B cell (primary cell): ENCODE data around the gene CECR2. TPM values are rescaled to one million over a fixed set of nuclear protein-coding genes. Genes with fewer than 3 reads are reported as not detected.

Source experiments
- ATAC-seq: fragments of 200-7000 bp; cut with Tn5 transposase; one replicate; pipeline ENCODE4 v1.10.0; 2021; ENCODE audit warnings: low read depth, mild to moderate bottlenecking, moderate number of reproducible peaks, moderate library complexity
- CTCF ChIA-PET: fragments of 350-600 bp; sonication (Branson Sonifier 250); formaldehyde crosslinking; loops from one replicate; lab custom pipeline; 2021; ENCODE audit warnings: antibody characterized with exemption, inconsistent platforms; lab: Charles Lee
- POLR2A ChIA-PET: fragments of 350-600 bp; sonication (Branson Sonifier 250); formaldehyde crosslinking; loops from one replicate; lab custom pipeline; 2021; ENCODE audit warnings: antibody characterized with exemption; lab: Charles Lee
- DNase-seq: peaks from one replicate; pipeline ENCODE4 v3.0.0; 2013
- H2AFZ ChIP-seq: 2 replicates; pipeline ENCODE4 v1.6.1; 2012; ENCODE audit warnings: mild to moderate bottlenecking, low read depth, low read length; ENCODE audit not compliant: insufficient read depth, poor library complexity, severe bottlenecking
- H3K27ac ChIP-seq, 2 donors: 1 replicate in 1 of 2; 2 replicates in 1 of 2; pipeline ENCODE4 v1.5.1; 2012 to 2013; ENCODE audit warnings: low read length in 2 of 2, mild to moderate bottlenecking in 2 of 2, moderate library complexity in 1 of 2
- H3K27me3 ChIP-seq, 4 experiments: fragments of 200-600 bp in 1 of 4; sonication (generic) in 1 of 4; replicated peaks in 1 of 4; 1 replicate in 2 of 4; 2 replicates in 2 of 4; pipeline versions ENCODE4 v1.6.1 to v1.7.0; 2013 to 2016; ENCODE audit warnings: low read length in 3 of 4, mild to moderate bottlenecking in 2 of 4, mixed read lengths in 1 of 4, moderate library complexity in 1 of 4; ENCODE audit not compliant: insufficient read depth in 4 of 4, control insufficient read depth in 3 of 4; ENCODE audit errors: control extremely low read depth in 1 of 4
- H3K36me3 ChIP-seq, 2 experiments: replicated peaks in 1 of 2; 1 replicate in 1 of 2; 2 replicates in 1 of 2; pipeline versions ENCODE4 v1.6.1 to v1.7.1; 2013; ENCODE audit warnings: low read length in 1 of 2; ENCODE audit not compliant: insufficient read depth in 2 of 2, control insufficient read depth in 1 of 2; ENCODE audit errors: control extremely low read depth in 1 of 2, extremely low read depth in 1 of 2
- H3K4me1 ChIP-seq, 2 donors: fragments of 200-600 bp in 1 of 2; sonication (generic) in 1 of 2; 1 replicate in 1 of 2; 2 replicates in 1 of 2; pipeline versions ENCODE4 v1.5.1 to v1.6.1; 2013 to 2017; ENCODE audit warnings: low read length in 2 of 2; ENCODE audit not compliant: control insufficient read depth in 2 of 2, insufficient read depth in 2 of 2
- H3K4me2 ChIP-seq: replicated peaks from 2 replicates; pipeline ENCODE3; 2012; ENCODE audit warnings: mild to moderate bottlenecking, low read depth, low read length; ENCODE audit not compliant: poor library complexity, severe bottlenecking
- H3K4me3 ChIP-seq, 5 experiments: fragments of 200-600 bp in 1 of 5; sonication (generic) in 1 of 5; 1 replicate in 3 of 5; 2 replicates in 2 of 5; pipeline versions ENCODE4 v1.5.1 to v1.7.0; 2011 to 2016; ENCODE audit warnings: low read length in 4 of 5, mild to moderate bottlenecking in 4 of 5, low read depth in 2 of 5, control low read depth in 1 of 5, moderate library complexity in 1 of 5; ENCODE audit not compliant: insufficient read depth in 1 of 5; ENCODE audit errors: control extremely low read depth in 1 of 5, extremely low read depth in 1 of 5
- H3K79me2 ChIP-seq: fragments of 200-600 bp; sonication (generic); one replicate; pipeline ENCODE4 v1.6.0; 2016; ENCODE audit warnings: low read length; ENCODE audit not compliant: control insufficient read depth, insufficient read depth
- H3K9ac ChIP-seq: fragments of 200-600 bp; sonication (generic); 2 replicates; pipeline ENCODE4 v1.6.1; 2017; ENCODE audit warnings: mild to moderate bottlenecking, low read length, moderate library complexity
- H3K9me3 ChIP-seq, 3 donors: one replicate each; pipeline versions ENCODE4 v1.6.1 to v1.7.1; 2013; ENCODE audit warnings: low read length in 2 of 3; ENCODE audit not compliant: control insufficient read depth in 2 of 3, insufficient read depth in 1 of 3; ENCODE audit errors: control extremely low read depth in 1 of 3
- H4K20me1 ChIP-seq: 2 replicates; pipeline ENCODE4 v1.6.0; 2012; ENCODE audit warnings: mild to moderate bottlenecking, low read length; ENCODE audit not compliant: insufficient read depth, control insufficient read depth, poor library complexity, severe bottlenecking
- H3K27ac Mint-ChIP-seq: one replicate; pipeline ENCODE4 v1.8.0; 2021; ENCODE audit warnings: mixed read lengths
- H3K27me3 Mint-ChIP-seq: one replicate; pipeline ENCODE4 v1.8.0; 2021; ENCODE audit warnings: mixed read lengths
- H3K4me1 Mint-ChIP-seq: one replicate; pipeline ENCODE4 v1.8.0; 2021; ENCODE audit warnings: mixed read lengths
- H3K4me3 Mint-ChIP-seq: one replicate; pipeline ENCODE4 v1.8.0; 2021; ENCODE audit warnings: mixed read lengths
- H3K9me3 Mint-ChIP-seq: one replicate; pipeline ENCODE4 v1.8.0; 2022; ENCODE audit warnings: mixed read lengths; ENCODE audit not compliant: insufficient read depth
- CTCF ChIP-seq: fragments of 200-600 bp; IDR thresholded peaks from one replicate; pipeline ENCODE4 v1.8.0; 2022; ENCODE audit warnings: antibody characterized with exemption, mild to moderate bottlenecking
- EZH2 ChIP-seq: IDR thresholded peaks from 2 replicates; pipeline ENCODE4 v1.6.1; 2012; ENCODE audit warnings: borderline replicate concordance, low read depth, mild to moderate bottlenecking, moderate library complexity, low read length; ENCODE audit not compliant: insufficient read depth, poor library complexity, severe bottlenecking
- WGBS: methylation state at CpG from one replicate; pipeline ENCODE4 v1.1.5; 2013; ENCODE audit warnings: missing lambda C conversion rate; ENCODE audit not compliant: insufficient coverage; 5-methylcytosine and 5-hydroxymethylcytosine counted together
- intact Hi-C: fragments of 100-400 bp; cut with micrococcal nuclease; formaldehyde crosslinking; loops from one replicate; pipeline ENCODE4 v1.10.0; 2022
- polyA plus RNA-seq: library from polyadenylated mRNA; depleted of rRNA; stranded (reverse); fragments of >200 nt; gene quantifications from 2 replicates; pipeline ENCODE4 v1.2.3, GENCODE V29; 2012
- total RNA-seq, 2 donors: library from RNA; stranded (reverse); fragments of 120-200 nt in 1 of 2; gene quantifications; 1 replicate in 1 of 2; 2 replicates in 1 of 2; pipeline versions ENCODE4 v1.2.3 to v1.2.4, GENCODE V29; 2013 to 2022

Gene CECR2
- total and polyA plus RNA-seq, 2 donors (not counting 1 experiment from before 2014, with no cell fraction given): 0.13 to 6.6 TPM

- intact Hi-C loops: no loop called here
Measured at GRCh38 chr22:17489101-17489500, 119.8 kb downstream of the CECR2 start.

More at GRCh38 chr22:17489101-17489500, 119.8 kb downstream of the CECR2 start:
- CTCF ChIA-PET: interaction anchor here (5.4 kb wide), 1 partner anchor 14 kb away, joined by 27 read pairs; no protein-coding TSS in a partner anchor
- H3K27me3 Mint-ChIP-seq: peaks cover 2% of the 10 kb centered on the region
- peaks cover 1 to 2% of the 10 kb centered on the region in 2 donors for H3K4me1 ChIP-seq
- no peaks in the 10 kb centered on the region for H4K20me1 ChIP-seq
- H3K9me3 ChIP-seq: no peaks in the 10 kb centered on the region
- H3K4me3 Mint-ChIP-seq: no peak overlapping the region
- no peaks in the 10 kb centered on the region for H3K36me3 ChIP-seq
- H2AFZ ChIP-seq: no peak overlapping the region
- no peak overlapping the region for H3K27ac ChIP-seq
- POLR2A ChIA-PET: no interaction called here
- 25% methylated on average over 1 of the region's 6 CpGs for WGBS
- no peak overlapping the region for H3K4me2 ChIP-seq
- peaks cover 4% of the 10 kb centered on the region for H3K4me1 Mint-ChIP-seq
- H3K9me3 Mint-ChIP-seq: no peaks in the 10 kb centered on the region
- no peak overlapping the region for H3K27ac Mint-ChIP-seq
- H3K79me2 ChIP-seq: no peaks in the 10 kb centered on the region
- H3K4me3 ChIP-seq: no peak overlapping the region
- ATAC-seq (no peak), DNase-seq (no peak)
- H3K9ac ChIP-seq: no peak overlapping the region
- TF ChIP-seq CTCF: no peak
- TF ChIP-seq EZH2: no peak
- H3K27me3 ChIP-seq: no peaks in the 10 kb centered on the region
